Upper lobe of left lung (tissue), 4 donors: ENCODE data around the gene PRTFDC1.

ENCODE experiments used
- CTCF ChIP-seq, 6 experiments: fragments of 450-650 bp in 4 of 6; fragments of 200-600 bp in 2 of 6; sonication (generic) in 2 of 6; IDR thresholded peaks; one replicate each; pipeline ENCODE4 v1.5.1; 2016 to 2019; ENCODE audit warnings: antibody characterized with exemption in 6 of 6
- POLR2A ChIP-seq, 4 donors: fragments of 450-650 bp; IDR thresholded peaks; one replicate each; pipeline ENCODE4 v1.5.1; 2016 to 2017; ENCODE audit warnings: antibody characterized with exemption in 4 of 4, mild to moderate bottlenecking in 2 of 4

GRCh38 chr10:24931236-24931635 lies 21.2 kb downstream of the PRTFDC1 start:
- no peak for TF ChIP-seq CTCF (IDR thresholded peaks at IDR 0.05)
- TF ChIP-seq POLR2A (IDR thresholded peaks at IDR 0.05): no peak
